ENCODE data around the gene CFAP46.
"Not testable (repeated sequence)": the region's sequence is repeated elsewhere in the genome, so short reads cannot be mapped to it uniquely, and the experiment has no call there.

The CFAP46 gene

GRCh38 chr10:132861116-132861691 lies 81.2 kb downstream of the CFAP46 start:
- no peak for DNase-seq (ENCODE audit: low spot score)

GRCh38 chr10:132860532-132860931 lies 81.8 kb downstream of the CFAP46 start:
- no peak for DNase-seq (ENCODE audit: low spot score)

GRCh38 chr10:132859084-132859855 lies 83.1 kb downstream of the CFAP46 start:
- no peak for DNase-seq (ENCODE audit: low spot score)

- DNase-seq (ENCODE audit: low spot score), result no peak
Observed at GRCh38 chr10:132858121-132859081, 84.0 kb downstream of the CFAP46 start.

- no peak for DNase-seq (ENCODE audit: low spot score)
Observed at GRCh38 chr10:132856869-132857524, 85.4 kb downstream of the CFAP46 start.

- DNase-seq (ENCODE audit: low spot score), result no peak
Observed at GRCh38 chr10:132855889-132856288, 86.5 kb downstream of the CFAP46 start.

GRCh38 chr10:132851451-132851850 lies 90.9 kb downstream of the CFAP46 start:
- DNase-seq (ENCODE audit: low spot score), result no peak

GRCh38 chr10:132850896-132851295 lies 91.5 kb downstream of the CFAP46 start:
- no peak for DNase-seq (ENCODE audit: low spot score)

- no peak for DNase-seq (ENCODE audit: low spot score)
Observed at GRCh38 chr10:132850246-132850645, 92.1 kb downstream of the CFAP46 start.

GRCh38 chr10:132849546-132850031 lies 92.8 kb downstream of the CFAP46 start:
- DNase-seq (ENCODE audit: low spot score), result no peak

- DNase-seq (ENCODE audit: low spot score), result no peak
Observed at GRCh38 chr10:132848951-132849545, 93.3 kb downstream of the CFAP46 start.

- no peak for DNase-seq (ENCODE audit: low spot score)
Observed at GRCh38 chr10:132848291-132848701, 94.1 kb downstream of the CFAP46 start.

GRCh38 chr10:132847856-132848255 lies 94.5 kb downstream of the CFAP46 start:
- peak; percentile 45 for DNase-seq (ENCODE audit: low spot score)

GRCh38 chr10:132847416-132847777 lies 95.0 kb downstream of the CFAP46 start:
- no peak for DNase-seq (ENCODE audit: low spot score)

GRCh38 chr10:132846631-132847415 lies 95.5 kb downstream of the CFAP46 start:
- DNase-seq (ENCODE audit: low spot score), result no peak

- no peak for DNase-seq (ENCODE audit: low spot score)
Observed at GRCh38 chr10:132845780-132846595, 96.4 kb downstream of the CFAP46 start.

- no peak for DNase-seq (ENCODE audit: low spot score)
Observed at GRCh38 chr10:132845041-132845551, 97.3 kb downstream of the CFAP46 start.

GRCh38 chr10:132844069-132844809 lies 98.1 kb downstream of the CFAP46 start:
- no peak for DNase-seq (ENCODE audit: low spot score)

- not testable (repeated sequence) for DNase-seq (ENCODE audit: low spot score)
Observed at GRCh38 chr10:132843276-132843675, 99.1 kb downstream of the CFAP46 start.
